GM19455 (cell line): ENCODE data around the gene TECPR2.

Experiments used
- ATAC-seq: cut with Tn5 transposase; IDR thresholded peaks from one replicate; pipeline ENCODE4 v1.9.1; 2021; ENCODE audit not compliant: unreplicated experiment

Gene TECPR2

GRCh38 chr14:102462391-102462790 lies 99.7 kb downstream of the TECPR2 start:
- no peak for ATAC-seq

- no peak for ATAC-seq
These were observed 101.3 kb downstream of the TECPR2 start for GRCh38 chr14:102464006-102464405.

DNA sequence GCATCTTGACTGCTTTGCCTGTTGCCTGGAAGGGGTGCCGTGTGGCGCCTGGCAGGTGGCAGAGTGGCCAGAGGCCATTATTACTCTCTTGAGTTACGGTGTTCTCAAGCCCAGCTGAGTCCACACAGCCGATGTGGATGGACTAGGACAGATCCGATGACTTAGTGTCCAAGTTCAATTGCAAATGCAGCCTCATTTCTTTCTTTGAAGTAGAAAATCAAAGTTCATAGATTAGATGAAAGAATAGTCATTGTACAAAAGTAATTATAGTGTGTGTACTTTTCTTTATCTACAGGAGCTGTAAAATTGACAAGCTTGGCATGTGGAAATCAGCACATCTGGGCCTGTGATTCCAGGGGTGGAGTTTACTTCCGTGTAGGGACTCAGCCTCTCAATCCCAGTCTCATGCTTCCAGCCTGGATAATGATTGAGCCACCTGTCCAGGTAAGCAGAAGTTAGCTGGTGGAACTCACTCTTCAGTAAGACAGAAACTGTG lies 102.2 kb downstream of the TECPR2 start:
- ATAC-seq: no peak

- ATAC-seq: no peak
These were observed 106.5 kb downstream of the TECPR2 start for GRCh38 chr14:102469261-102469660.

DNA sequence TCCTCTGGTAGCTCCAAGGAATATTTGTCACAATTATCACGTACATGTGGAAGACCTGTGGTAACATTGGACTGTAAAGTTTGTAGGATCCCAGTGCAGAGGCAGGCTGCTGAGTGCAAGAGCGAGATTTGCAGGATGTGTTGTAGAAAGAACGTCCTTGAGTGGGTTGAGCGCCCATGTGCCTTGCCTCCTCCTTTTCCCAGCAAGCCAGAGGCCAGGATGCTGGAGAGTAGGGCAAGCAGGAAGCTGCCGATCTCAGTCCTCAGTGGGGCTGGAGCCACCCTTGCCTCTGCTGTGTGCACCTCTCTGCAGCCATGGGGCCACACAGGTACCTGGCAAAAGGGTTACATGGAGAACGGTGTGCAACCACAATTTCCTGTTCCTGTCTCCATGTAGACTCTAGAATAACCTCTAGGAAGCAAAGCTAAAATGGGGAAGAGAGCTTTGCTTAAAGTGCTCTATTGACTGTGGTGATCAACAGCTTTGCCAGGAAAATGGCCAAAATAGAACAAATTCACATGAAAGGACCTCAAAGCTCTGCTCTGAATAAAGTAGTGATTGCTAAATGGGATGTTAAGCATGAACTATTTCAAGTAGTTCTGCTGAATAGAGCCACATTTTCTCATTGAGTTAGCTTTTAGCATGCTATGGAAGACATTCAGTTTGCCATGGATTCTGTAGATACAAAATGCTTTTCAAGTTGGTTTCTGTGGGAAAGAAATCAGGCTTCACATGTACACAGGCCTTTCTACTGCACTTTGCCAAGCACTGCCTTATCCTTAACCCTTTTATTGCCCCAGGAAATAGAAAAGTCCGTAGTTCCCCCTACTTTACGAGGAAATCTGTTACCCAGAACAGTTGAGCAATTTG lies 109.4 kb downstream of the TECPR2 start:
- no peak for ATAC-seq

DNA sequence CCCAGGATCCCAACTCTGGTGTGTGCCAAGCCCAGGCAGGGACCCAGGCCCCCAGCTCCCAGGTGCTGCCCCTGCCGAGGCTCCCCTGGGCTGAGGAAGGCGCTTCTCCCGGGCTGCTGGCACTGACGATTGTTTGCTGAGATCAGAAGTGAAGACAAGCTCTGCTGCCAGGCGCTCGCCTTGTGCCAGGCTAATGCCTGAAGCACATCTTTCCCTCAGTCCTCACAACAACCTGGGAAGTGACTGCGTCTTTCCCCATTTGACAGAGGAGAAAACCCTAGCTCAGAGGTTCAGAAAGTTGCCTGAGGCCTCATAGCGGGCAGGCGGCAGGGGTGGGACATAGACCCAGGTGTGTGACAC lies 110.0 kb downstream of the TECPR2 start:
- ATAC-seq: no peak

DNA sequence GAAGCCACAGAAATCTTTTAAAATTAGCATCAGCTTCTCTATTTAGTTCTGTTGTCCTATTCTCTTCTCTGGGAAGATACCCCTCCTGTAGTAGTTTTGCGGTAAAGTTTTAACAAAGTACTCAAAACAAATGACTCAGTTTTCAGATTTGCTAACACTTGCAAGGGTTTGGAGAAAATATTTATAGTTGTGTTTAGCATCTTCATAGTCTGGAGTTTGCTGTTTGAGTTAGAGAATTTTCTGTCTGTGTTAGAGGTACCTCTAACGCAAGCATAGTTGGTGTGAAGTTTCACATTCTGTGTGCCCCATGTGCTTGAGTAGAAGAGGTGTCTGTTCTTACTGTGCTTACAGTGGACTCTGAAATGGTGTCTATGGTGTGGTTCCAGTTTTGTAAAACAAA lies 110.8 kb downstream of the TECPR2 start:
- ATAC-seq: no peak

DNA sequence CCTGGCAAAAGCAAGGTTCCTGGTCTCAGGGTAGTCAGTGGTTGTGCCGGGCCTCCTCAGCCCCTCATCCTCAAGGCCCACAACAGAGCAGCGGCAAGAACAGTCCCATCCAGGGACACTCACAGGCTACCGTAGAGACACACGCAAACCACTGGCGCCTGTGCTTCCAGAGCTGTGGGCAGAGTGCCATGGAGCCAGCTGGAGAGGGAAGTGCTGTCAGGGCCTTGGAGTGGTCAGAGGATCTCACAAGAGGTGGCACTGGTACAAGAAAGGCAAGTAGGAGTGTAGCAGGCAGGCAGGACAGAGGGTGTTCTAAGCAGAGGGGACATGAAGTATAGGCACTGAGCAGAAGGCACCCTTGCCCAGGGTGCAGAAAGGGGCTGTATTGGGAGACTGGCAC lies 112.2 kb downstream of the TECPR2 start:
- no peak for ATAC-seq

- no peak for ATAC-seq
These were observed 116.4 kb downstream of the TECPR2 start for GRCh38 chr14:102479107-102479506.

DNA sequence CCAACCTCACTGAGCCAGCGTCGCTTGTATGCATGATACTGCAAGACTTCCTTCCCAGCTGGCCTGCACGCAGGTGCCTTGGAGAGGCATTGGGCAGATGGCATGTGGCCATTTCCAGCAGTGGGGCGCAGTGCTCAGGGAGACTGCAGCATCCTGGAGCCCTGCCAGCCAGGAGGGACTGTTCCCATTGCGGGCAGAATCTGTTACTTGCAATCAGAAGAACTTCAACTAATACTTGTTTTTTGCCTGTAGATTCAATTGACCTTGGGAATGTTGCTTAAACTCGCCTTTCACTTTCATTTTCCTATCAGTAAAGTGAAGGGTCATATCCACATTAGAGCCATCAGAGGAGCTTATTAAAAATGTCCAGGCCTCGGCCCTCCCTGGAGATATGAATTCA lies 117.0 kb downstream of the TECPR2 start:
- no peak for ATAC-seq

- no peak for ATAC-seq
These were observed 118.6 kb downstream of the TECPR2 start for GRCh38 chr14:102481371-102481770.

- ATAC-seq: no peak
These were observed 119.1 kb downstream of the TECPR2 start for GRCh38 chr14:102481791-102482238.

- ATAC-seq: no peak
These were observed 121.6 kb downstream of the TECPR2 start for GRCh38 chr14:102484316-102484715.

DNA sequence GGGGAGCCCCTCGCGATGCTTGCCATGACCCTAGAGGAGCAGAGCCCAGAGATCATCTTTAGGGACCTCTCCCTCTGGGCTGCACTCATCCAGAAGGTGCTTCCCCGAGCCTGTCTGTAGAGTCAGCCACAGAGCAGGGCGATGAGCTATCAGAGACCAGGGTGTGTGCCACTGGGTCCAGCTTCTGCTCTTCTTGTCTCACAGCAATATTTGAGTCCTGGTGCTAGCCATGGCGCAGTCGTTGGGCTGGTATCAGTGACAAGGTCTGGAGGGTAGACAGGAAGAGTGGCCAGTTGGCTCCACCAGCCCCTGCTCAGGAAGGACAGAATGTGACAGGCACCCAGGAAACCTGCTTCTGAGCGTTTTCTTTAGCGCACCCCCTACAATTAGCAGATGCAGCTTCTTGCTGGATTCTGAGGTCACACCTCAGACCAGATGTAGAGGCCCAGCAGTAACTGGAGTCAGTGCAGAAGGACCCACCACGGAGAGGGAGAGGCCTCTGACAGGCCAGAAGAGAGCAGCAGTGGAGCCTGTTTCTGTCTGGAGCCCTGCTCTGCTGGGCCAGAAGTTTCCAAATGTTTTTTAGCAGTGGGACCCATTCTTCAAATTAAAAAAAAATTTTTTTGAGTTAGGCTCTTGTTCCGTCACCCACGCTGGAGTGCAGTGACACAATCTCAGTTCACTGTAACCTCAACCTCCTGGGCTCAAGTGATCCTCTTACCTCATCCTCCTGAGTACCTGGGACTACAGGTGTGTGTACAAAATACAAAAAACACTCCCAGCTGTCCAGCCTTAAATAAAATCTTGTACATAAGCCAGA lies 123.2 kb downstream of the TECPR2 start:
- no peak for ATAC-seq

DNA sequence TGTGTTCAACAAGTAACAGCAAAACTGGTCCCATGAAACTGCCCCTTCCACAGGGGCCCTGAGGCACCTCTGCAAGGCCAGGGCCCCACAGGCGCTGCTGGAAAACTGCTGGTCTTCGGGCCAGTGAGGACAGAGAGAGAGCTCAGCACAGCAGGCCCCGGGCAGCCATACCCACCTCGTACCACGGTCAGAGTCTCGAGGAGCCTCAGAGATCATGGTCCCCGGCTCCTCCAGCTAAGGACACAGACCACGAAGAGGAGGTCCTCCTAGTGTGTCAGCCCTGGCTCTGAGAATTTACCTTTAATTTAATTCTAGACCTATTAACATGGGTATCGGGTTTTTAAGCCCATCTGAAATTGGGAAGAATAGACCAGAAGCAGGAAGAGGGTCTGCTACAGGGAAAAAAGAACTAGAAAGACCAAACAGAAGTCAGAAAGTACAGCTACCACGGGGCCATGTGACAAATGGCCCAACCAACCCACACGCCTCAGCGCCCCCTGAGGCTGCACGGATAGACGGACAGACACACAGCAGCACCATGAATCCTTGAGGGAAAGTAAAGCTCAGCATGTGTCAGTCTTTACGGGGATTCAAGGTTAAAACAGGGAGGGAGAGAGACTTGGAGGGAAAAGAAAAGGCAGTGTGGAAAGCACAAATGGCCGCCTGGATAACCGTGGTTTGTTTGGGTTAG lies 123.9 kb downstream of the TECPR2 start:
- no peak for ATAC-seq

DNA sequence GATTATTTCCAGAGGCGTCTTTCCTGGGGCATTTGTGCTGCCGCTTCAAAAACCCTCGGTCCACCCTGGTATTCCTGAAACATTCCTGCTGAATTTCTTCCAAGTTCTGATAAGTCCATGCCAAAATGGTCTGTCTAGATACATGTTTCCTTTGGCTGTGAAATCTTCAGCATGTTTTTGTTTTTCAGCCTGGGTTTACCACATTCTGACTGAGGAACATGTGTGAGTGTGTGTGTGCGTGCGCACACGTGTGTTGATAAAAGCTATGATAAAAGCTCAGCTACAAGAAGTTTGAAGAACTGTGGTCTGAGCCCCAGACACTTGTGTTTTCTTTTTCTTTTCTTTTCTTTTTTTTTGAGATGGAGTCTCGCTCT lies 124.5 kb downstream of the TECPR2 start:
- ATAC-seq: no peak

DNA sequence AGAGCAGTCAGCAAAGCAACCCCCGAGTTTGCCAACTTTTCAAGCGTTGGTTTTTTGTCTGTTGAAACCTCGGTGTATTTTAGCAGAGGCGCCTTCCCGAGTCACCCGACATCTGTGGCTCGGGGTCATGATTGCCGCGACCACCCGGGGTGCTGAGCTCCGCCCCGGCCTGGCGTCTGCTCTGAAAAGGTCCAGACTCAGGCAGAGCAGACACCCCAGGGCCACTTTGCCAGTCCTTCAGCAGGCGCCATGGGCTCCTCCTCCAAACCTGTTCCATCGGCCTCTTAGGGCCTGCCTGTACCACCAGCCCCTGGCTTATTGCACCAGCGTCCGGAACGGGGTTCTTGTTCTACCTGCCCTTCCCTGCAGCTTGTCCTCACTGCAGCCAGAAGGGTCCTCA lies 127.7 kb downstream of the TECPR2 start:
- no peak for ATAC-seq

DNA sequence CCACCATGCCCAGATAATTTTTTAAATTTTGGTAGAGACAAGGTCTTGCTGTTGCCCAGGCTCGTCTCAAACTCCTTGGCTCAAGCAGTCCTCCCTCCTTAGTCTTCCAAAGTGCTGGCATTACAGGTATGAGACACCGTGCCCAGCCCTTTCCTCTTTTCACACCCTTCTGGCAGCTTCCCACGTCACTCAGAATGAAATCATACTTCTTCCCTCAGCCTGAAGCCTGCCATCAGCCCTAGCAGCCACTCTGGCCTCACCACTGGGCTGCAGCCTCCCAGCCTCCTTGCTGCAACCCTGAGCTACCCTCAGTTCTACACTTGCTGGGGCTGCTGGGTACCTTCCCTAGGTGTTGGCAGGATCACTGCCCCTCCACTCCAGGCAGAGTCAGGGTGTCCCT lies 128.6 kb downstream of the TECPR2 start:
- ATAC-seq: no peak

DNA sequence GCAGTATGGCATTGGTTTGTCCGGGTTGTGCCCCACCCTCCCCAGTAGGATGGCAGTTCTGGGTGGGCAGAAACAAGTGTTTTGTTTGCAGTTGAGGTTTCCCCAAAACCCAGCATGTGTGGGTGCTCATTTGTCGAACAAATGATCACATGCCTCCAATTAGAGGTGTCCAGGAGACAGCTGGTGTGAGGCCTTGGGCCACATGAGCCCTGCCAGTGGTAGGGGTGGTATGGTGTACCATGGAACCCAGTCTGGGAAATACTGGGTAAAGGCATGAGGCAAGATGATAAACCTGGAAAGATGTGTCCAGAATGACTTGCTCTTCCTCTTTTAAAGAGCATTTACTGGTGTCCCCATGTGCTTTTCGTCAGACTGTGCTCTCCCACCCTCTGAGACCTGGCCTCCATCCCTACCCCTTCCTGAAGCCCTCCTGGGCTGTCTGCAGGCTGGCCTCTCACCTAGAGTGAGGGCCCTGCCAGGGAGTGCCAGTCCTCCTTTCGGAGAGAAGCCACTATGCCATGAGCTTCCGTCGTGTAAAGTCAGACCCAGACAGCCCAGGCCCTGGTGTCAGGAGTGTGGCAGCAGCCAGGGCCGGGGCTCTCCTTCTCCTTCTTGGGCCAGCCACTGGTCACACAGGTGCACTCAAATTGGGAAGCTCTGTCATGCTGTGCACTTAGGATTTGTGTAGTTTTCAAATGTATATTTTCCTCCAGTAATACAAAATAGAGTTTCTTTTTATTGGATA lies 129.2 kb downstream of the TECPR2 start:
- ATAC-seq: no peak

GRCh38 chr14:102492531-102492910 lies 129.8 kb downstream of the TECPR2 start:
- no peak for ATAC-seq

DNA sequence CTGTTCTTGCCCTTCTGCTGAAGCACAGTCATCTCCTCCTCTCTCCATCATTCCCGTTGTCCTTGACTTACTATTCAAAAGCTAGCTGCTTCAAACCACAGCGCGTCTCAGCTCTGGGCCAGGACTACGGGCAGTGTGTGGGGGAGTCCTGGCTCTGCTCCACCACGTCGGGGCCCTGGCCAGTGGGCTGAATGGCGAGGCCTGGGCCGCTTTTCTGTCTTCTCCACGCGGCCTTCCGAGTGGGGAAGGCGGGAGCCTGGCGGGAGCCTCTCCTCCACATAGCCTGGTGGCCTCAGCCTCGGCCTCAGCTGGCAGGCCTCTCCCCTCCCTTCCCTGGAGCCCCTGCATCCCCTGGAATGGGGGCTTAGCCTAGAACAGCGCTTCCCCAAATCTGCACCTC lies 130.4 kb downstream of the TECPR2 start:
- no peak for ATAC-seq
